Fibroblast of the aortic adventitia (primary cell): Measurements from ENCODE around the gene TAAR2. TPM values are rescaled to one million over a fixed set of nuclear protein-coding genes. Genes with fewer than 3 reads are reported as not detected.

ENCODE experiments used
- DNase-seq: peaks from one replicate; pipeline ENCODE4 v3.0.0-alpha.2; 2010; ENCODE audit warnings: low read depth
- H3K4me3 ChIP-seq: 2 replicates; pipeline ENCODE4 v1.5.1; 2011; ENCODE audit warnings: low read depth, mild to moderate bottlenecking, control low read depth, low read length, moderate library complexity
- total RNA-seq: library from RNA; depleted of rRNA; stranded (reverse); fragments of >200 nt; gene quantifications from 2 replicates; pipeline ENCODE4 v1.2.3, GENCODE V29; 2012; ENCODE audit warnings: low replicate concordance
- TF ChIP-seq, protein P1 (sequence below): IDR thresholded peaks from 2 replicates; pipeline ENCODE4 v1.5.1; 2011; ENCODE audit warnings: mild to moderate bottlenecking, low read length, control low read depth, inconsistent platforms; ENCODE audit not compliant: insufficient read depth

The TAAR2 gene, protein sequence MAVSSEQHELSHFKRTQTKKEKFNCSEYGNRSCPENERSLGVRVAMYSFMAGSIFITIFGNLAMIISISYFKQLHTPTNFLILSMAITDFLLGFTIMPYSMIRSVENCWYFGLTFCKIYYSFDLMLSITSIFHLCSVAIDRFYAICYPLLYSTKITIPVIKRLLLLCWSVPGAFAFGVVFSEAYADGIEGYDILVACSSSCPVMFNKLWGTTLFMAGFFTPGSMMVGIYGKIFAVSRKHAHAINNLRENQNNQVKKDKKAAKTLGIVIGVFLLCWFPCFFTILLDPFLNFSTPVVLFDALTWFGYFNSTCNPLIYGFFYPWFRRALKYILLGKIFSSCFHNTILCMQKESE
- not detected in 2 replicates for total RNA-seq

DNA sequence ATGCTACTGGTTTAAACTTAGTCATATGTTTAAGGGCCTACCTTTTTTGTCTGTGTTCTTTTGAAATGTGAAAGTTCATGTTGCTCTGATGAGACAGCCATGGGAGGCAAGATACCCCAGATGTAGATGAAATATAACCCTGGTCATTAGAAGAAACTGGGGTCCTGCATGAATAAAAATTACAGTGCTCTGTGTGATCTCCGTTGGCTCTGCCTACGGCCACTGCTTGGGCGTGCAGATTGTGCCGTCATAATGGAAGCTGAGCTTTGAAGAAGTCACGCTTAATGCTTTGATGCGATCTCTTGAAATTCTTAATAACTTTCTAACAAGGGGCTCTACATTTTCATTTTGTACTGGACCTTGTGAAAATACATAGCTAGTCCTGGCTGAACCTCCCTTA is at the start of gene TAAR2:
TSS of gene TAAR2 (minus strand) at position 101 of the 400 bp plus-strand sequence. CDS start at position 101, 0 bp downstream.
- DNase-seq, result no peak

DNA sequence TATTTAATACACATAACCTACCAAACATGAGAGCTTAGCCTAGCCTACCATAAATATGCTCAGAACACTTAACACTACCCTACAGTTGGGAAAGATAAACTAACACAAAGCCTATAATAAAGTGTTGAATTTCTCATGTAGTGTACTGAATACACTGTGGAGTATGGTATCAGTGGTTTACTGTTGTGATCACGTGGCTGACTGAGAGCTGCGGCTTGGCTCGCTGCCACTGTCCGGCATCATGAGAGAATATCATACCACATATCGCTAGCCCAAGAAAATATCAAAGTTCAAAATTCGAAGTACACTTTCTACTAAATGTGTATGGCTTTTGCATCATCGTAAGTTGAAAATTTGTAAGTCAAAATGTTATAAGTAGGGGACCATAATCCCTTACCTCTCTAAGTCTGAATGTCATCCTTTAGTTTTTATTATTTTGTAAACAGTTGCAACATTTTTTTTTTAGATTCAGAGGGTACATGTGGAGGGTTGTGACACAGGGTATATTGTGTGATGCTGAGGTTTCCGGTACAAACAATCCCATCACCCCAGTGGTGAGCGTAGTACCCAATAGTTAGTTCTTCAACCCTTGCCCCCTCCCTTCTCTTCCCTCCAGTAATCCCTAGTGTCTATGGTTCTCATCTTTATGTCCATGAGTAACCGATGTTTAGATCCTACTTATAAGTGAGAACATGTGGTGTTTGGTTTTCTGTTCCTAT is 49.5 kb upstream of the TAAR2 start:
- TF ChIP-seq, protein P1, sequence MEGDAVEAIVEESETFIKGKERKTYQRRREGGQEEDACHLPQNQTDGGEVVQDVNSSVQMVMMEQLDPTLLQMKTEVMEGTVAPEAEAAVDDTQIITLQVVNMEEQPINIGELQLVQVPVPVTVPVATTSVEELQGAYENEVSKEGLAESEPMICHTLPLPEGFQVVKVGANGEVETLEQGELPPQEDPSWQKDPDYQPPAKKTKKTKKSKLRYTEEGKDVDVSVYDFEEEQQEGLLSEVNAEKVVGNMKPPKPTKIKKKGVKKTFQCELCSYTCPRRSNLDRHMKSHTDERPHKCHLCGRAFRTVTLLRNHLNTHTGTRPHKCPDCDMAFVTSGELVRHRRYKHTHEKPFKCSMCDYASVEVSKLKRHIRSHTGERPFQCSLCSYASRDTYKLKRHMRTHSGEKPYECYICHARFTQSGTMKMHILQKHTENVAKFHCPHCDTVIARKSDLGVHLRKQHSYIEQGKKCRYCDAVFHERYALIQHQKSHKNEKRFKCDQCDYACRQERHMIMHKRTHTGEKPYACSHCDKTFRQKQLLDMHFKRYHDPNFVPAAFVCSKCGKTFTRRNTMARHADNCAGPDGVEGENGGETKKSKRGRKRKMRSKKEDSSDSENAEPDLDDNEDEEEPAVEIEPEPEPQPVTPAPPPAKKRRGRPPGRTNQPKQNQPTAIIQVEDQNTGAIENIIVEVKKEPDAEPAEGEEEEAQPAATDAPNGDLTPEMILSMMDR, result no peak
- no peak for DNase-seq
- H3K4me3 ChIP-seq, result no peak overlapping the region

More for the DNA sequence above, at the start of gene TAAR2:
- H3K4me3 ChIP-seq, result no peak within 1 kb of the TSS
- TF ChIP-seq, protein P1, result no peak

DNA sequence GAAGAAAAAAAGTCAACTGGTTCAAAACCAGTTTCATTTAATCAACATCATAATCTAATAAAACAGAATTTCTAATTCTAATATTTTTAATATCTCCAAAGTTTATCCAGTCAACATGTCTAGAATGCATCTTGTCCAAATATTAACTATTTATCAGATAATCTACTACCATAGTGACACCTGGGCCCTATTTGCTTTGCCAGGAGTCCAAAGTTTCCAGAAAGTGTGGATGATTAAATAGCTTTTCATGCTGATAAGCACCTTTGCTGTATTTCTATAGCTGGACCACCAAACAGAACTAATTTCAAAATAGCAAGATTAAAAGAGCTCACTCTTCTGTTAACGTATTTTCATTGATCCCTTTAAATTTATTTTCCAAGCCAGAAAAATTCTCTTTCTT is 47.2 kb upstream of the TAAR2 start:
- H3K4me3 ChIP-seq, result no peak overlapping the region
- TF ChIP-seq, protein P1, result no peak
- no peak for DNase-seq

DNA sequence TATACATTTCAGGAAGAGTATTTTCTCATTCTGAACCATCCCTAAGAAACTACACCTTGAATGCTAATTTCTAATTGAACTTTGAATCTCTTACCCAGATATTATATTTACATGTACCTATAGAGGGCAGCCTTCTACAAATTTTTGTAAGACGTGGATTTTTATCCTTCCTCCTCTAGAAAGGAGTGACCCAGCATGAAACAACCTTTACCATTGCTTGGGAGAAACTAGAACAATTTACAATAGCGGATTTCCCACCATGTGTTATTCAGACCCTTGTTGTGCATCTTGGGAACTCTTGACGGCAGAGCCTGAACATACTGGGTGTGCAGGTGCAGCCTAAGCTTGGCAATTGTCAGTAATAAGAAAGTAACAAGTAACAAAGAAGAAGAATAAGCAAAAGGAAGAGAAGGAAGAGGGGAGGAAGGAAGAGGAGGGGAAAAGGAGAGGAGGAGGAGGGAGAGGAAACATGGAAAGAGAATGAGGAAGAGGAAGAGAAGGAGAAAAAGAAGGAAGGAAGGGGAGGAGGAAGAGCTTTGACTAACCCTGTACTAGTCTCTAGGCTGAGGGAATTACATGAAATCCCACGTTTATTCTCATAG is 45.7 kb upstream of the TAAR2 start:
- peak; percentile 61 for DNase-seq
- TF ChIP-seq, protein P1, result peak; percentile 40
- H3K4me3 ChIP-seq, result no peak overlapping the region

DNA sequence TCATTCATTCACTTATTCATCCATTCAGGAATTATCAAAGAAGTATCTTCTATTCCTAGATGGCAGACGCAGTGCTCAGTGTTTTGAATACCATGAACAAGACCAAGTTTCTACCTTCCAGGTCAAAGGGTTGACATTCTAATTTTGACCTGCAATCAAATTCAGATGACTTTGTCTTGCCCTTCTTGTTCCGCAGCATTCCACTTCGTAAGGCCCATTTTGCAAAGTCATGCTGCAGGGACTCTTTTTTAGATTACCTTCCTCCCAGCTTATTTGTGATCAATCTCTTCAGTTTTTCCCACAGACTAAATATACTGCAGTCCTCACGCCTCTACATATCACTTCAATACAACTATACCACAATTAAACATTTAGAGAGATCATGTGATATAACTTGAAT is 42.0 kb upstream of the TAAR2 start:
- TF ChIP-seq, protein P1, result no peak
- no peak overlapping the region for H3K4me3 ChIP-seq
- DNase-seq, result no peak

DNA sequence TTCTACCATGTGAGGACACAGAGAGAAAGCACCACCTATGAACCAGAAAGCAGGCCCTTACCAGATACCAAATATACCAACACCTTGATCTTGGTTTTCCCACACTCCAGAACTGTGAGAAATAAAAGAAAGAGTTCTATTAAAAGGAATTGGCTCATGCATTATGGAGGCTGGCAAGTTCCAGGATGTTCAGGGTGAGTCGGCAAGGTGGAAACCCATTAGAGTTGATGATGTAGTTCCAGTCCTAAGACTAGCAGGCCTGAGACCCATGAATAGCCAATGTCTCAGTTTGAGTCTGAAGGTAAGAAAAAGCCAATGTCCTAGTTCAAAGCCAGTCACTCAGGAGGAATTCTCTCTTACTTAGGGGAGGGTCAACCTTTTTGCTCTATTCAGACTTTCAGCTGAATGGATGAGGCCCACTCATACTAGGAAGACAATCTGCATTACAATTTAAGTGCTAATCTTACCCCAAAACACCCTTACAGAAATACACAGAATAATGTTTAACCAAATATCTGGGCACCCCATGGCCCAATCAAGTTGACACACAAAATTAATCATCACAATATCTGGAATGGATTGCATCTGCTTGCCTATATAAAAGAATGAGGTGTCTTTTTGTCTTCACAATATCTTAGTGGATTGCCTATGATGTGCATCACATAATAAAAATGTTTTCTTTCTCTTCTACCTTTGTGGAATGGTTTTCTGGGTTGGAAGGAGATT is 40.4 kb upstream of the TAAR2 start:
- no peak for DNase-seq
- H3K4me3 ChIP-seq, result no peak overlapping the region
- TF ChIP-seq, protein P1, result no peak
